IPS DF 4.7 (cell line): ENCODE measurements around the gene PGM1.

Experiments
- DNase-seq: peaks from one replicate; pipeline ENCODE4 v3.0.0-alpha.2; 2013; ENCODE audit warnings: low spot score; ENCODE audit errors: extremely low read depth

PGM1 gene

DNA sequence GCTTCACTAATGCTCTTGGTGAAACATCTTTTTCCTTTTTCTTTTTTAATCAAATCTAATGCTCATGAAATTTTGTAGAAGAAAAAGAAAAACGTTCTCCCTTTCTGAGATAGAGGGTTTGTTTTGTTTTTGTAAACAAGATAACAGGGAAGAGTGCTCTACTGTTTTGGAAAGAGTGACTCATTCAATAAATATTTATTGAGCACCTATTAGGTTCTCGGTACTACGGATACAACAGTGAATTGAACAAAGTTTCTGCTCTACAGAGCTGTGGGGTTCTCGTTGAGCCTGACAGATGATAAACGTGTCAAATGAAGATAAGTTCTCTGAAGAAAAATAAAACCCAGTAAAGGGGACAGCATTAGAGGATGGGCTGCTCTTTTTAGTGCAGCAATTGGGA is 7.0 kb downstream of the PGM1 start:
- DNase-seq = no peak

DNA sequence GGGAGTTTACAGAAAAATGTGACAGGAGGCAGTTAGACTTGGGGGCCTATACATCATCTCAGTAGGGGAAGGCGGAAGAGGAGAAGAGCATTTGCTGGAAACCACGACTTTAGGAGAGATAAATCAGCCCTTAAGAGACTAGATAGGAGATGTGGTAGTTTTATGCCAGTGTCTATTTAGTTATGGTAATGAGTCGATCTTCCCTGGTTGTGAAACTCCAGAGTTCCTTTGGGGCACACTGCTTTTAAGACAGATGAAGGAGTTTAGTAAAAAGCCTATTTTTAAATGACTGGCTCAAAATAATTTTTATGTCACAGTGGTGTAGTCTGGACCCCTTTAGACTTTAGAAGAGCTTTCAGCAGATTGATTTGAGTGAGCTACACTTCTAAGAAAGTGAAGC is 7.8 kb downstream of the PGM1 start:
- DNase-seq = no peak

DNA sequence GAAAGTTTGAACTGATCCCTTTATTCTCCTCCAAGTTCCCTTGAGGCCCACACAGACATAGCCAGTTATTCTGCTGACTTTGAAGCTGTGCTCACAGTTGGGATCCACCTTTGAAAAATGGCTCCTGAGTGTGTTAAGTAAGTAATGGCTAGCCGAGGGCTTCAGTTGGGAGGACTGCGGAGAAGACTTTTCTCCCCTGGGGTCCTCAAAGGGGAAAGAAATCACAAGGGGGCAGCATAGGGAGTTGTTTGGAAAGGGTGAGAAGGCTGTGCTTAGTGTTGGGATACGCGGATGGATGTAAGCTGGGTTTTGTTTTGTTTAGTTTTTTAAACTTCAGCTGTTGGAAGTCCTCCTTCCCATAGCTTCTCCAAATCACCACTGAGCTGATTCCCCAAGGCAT is 8.3 kb downstream of the PGM1 start:
- no peak for DNase-seq

DNA sequence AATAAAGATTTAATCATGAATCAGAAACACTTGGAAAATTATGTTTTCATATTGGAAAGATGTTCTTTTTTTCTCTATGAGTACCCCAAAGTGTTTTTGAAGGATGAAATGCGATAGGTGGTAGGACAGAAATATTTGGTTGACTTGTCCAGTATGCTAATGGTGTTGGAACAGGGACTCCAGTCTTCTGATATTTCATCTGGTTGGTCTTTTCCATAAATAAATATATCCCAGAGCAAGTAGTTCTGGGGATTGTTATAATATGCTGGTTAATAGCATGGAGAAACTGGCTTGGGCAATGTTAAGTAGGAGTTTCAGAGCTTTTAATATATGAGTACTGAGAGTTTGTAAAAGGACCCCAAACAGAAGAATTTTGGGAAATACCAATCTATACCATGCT is 8.7 kb downstream of the PGM1 start:
- no peak for DNase-seq

DNA sequence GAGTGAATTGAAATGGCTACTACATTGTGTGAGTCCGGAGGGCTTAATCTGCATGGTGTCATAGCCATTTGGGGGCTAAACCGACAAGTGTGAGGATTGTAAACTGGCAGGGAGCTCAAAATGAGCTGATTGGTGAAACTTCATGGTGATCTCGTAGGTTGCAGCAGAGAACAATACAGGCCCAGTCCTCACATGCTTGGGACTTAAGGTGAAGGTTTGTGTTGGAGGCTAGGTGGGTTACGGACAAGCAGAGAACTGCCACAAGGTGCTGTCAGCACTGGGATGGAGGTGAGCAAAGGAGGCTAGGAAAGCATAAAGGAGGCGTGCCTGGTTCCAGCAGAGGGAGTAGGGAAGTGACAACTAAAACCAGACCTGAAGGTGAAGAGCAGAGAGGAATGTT is 9.4 kb downstream of the PGM1 start:
- no peak for DNase-seq

DNA sequence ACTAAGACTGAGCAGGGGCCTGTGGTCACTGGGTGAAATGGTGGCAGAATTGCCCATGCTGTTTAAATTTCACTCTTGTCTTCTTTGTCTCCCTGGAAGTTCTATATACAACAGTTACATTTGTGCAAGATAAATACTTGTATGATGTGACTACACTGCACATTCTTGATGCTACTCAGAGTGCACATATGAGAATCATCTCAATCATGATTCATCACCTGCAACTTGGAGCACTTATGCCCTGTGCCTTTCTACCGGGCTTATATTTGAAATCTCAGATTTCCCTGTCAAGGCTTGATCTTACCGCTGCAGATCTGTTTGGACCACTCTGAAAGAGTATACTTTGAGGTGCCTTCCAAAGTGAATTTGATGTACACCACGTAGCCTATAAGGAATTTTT is 10.6 kb downstream of the PGM1 start:
- DNase-seq = no peak

DNA sequence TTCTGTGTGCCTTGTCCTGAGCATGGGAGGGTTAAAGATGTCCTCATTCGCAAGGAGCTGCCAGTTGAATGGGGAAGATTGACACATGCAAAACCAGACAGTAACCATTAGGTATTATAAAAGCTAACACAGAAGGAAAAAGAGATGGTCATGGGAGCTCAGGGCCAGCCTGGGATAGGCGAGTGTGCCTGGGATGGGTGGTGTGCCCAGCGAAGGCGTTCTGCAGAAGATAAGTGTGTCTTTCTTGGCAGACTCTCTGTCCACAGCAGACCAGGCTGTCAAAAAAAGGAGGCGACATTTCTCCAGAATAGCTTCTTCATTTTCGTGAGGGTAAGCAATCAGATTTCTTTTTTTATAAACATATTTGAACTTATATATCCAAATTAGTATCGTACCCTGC is 14.1 kb downstream of the PGM1 start:
- no peak for DNase-seq

DNA sequence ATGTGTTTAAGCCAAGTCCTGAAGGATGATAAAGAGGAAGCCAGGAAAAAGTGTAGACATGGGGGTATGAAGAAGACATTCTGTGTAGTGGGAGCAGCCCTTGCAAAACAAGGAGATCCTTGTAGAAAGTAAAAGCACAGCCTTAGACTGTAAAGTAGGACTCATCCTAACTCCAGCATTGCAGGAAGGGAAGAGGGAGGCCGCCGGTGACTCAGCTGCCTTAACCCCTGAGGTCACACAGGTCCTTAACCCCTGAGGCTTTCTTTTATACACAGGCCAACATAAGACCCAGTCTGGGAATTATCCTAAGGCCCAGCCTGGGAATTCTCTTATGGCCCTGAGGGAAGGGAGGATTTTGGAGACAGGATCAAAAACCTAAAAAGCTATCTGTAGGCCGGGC is 18.0 kb downstream of the PGM1 start:
- no peak for DNase-seq

DNA sequence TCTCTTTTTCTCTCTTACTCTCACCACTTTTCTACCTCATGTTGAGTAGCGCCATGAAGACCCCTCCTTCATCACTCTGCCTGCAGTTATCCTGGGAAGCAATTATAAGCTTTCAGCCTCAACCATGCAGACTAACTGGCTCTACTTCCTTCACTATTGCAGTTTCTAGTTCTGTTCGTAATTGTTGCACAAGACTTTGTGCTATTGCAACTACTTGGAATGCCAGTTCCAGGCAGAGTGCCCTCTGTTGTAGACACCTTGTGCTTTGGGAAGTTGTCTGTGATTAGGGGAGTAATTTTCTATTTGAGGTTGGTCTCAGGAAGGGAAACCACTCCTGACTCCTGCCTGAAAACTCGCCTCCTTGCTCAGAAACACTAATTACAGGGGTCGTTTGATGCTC is 19.4 kb downstream of the PGM1 start:
- no peak for DNase-seq

DNA sequence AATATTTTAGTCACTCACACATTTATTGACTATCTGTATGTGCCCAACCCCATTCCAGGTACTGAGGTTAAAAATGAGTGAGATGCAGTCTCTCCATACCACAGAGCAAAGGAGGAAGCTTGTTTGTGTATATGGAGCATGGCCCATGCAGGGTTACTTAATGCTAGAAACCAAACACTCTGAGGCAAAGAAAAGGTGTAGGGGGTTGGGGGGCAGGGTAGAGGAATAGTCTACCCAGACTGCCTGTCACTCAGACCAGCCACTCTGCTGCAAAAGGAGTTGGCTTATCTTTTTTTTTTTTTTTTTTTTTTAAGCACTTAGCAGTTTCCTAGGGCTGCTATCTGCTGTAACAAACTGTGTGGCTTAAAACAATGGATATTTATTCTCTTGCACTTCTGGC is 19.8 kb downstream of the PGM1 start:
- no peak for DNase-seq

DNA sequence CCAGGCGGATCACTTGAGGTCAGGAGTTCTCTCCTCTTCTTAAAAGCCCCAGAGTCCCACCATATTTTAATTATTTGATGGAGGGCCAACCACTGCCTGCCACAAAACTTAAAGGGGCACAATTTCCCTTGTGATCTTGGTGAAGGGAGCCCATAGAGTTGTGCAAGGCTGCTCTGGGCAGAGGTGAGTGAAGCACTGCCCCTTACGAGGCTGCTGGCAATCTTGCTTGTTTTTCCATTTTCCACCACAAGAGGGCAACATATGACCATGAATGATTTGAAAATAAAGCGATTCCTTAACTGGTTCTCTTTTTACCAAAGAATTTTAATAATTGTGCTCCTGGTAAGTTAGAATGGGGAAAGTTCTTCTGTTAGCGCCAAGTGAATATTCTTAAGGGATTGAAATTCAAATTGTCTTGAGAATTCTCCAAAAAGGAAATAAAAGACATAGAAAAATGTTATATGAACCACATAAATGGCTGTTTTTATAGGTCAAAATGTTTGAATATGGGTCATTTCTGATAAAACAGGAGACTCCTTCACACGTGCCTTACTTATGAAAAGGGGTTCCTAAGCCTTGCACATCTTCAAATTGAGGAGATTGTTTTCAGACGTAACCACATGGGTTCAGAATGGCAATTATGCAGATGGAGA is 22.7 kb downstream of the PGM1 start:
- DNase-seq = no peak

DNA sequence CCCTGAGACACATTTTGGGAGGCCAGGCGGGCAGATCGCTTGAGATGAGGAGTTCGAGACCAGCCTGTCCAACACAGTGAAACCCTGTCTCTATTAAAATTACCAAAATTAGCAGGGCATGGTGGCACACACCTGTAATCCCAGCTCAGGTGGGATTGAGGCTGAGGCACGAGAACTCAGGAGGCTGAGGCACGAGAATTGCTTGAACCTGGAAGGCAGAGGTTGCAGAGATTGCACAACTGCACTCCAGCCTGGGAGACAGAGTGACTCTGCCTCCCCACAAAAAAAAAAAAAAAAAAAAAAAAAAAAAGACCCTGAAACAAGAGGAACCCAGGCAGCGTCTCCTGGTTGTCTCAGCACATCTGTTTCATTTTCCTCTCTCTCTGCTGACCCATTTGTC is 24.2 kb downstream of the PGM1 start:
- DNase-seq = no peak

DNA sequence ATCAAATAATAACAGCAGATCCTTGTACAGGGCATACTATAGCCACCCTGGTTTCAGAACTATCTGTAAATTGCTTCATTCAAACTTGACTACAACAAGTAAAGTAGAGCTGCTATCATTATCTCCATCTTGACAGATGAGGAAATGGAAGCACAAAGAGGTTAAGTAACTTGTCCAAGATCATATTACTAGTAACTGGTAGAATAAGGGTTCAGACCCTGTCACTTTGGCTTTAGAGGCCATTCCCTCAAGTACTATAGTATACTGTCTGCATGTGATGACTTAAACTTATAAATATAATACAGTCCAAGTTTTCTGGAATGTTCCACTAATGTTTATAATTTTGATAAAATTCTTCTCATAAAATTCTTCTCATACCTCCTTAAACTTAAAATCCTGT is 24.8 kb downstream of the PGM1 start:
- no peak for DNase-seq

DNA sequence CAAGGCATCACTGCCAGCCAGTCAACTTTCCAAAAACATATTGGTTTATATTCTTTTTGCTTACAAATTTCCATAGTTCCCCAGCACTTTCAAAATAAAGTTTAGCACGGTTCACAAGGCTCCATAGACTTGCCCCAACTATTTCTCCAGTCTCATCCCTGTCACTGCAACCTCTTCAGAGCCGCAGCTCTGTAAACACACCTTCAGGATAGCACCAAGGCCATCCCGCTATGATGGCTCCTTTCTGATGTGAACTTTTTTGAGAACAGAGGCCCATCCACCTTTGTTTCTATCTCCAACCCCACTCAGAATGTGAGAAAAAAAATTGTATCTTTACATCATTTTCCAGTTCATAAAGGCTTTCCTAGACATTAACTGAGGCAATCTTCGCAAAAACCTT is 26.3 kb downstream of the PGM1 start:
- DNase-seq = no peak

DNA sequence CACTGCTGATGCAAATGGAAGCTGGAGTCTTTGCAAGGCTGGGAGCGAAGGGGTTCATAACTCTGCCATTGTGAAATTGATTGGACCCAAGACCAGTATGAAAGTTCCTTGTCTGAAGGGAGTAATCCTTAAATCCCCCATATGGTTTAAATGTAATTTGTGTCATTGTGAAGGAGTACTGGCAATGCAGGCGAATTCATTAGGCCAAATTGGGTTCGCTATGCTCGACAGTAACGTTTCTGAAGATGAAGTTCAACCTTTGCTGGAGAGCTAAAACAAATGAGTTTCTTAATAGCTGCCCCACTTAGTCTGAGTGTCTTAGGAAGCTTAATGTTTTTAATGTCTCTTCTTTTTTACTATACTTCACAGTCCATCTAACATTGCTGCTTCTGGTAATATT is 27.5 kb downstream of the PGM1 start:
- DNase-seq = no peak

DNA sequence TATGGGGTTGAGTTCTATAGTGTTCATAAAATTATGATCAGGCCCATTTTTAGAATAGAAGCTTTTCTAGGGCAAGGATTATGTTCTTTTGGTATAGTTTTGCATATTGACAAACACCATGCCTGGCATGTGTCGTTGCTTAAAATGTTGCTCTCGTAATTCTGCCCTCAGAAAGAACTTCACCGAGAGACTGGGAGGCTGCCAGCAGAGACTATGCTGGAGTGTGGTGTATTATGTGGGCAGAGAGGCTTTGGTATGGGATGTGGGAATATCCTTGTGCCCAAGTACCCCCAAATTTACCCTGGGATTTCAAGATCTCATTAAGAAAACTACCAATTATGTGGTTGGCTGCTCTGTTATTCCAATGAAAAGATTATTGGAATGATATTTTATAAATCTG is 27.9 kb downstream of the PGM1 start:
- DNase-seq = no peak

DNA sequence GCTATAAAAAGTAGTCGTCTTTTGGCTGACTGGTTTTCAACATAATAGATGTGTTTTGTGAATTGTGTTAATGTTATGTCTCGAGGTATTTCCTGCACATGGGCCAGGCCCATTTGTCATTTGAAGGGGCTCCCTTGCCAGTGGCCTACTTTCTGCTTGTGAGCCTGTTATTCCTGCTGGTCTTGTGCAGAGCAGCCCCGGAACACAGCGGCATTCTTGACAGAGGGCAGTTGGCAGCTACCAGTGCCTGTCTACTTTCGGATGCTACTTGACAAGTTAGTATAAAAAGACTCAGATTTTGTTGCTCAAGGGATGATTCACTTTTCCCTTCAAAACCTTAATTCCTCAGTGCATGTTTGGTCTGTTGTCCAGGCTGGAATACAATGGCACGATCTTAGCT is 28.5 kb downstream of the PGM1 start:
- DNase-seq = no peak

DNA sequence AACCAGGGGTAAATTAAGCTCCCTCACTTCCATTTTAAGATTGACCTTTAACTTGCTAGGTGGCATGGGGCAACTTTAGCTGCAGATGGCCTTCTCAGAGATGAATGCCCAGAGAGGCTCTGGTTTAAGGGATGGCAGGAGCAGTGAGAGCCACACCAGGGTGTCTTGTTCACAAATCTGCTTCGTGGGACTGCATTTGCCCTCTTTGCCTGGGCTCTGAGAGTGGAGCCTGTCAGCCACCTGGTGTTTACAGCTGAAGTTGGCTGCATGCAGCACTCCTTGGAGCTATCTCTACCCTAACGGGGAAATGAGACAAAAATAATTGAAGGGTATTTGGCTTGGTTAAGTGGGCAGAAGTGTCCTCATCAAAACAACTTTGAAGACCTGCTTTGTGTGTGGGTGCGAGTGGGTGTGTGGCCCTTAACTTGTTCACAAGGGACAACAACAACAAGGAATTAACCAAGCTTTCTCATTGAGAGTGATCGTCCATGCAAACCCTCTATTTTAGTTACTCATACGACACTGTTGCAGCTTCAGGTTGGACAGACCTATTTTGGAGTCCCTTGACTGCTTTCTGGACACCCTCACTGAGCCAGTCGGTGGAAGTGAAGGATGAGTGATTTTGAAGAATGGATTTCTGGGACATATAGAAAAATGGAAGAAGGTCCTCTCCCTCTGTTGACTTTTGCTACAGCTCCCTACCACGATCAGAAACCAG is 29.8 kb downstream of the PGM1 start:
- no peak for DNase-seq

DNA sequence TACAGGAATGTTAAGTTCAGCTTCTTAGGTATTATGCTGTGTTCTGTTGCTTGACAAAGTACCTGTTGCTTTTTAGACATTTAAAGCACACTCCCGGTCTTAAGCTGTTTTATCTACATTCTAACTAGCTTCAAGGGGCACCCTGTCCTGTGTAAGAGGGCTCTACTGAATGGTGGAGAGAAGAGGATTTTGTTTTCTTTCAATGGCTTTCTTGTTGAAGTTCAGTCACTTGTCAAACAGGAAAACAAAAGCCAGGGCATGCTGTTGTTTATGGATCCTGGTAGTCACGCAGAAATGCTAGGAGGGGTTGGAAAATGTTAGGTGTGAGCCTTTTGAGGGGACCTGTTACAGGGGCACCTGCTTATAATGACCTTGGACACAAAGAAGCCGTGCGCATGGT is 30.7 kb downstream of the PGM1 start:
- DNase-seq = no peak

DNA sequence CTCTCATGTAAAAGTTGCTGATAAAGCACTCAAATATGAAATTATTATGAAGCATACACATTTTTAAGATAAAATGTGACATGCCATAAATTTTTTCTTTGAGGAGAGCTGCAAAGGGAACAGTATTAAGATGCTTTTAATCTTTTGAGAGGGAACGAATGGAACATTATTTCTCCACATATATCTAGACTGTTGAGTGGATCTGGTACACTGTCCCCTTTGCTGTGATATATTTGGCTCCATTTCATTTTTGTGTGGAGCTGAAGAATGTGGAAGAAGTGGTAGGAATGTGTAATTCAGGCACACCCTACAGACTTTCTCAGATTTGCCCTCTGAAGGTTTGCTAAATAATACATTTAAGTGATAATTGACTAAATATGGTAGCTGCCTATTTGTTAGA is 31.7 kb downstream of the PGM1 start:
- DNase-seq = no peak

DNA sequence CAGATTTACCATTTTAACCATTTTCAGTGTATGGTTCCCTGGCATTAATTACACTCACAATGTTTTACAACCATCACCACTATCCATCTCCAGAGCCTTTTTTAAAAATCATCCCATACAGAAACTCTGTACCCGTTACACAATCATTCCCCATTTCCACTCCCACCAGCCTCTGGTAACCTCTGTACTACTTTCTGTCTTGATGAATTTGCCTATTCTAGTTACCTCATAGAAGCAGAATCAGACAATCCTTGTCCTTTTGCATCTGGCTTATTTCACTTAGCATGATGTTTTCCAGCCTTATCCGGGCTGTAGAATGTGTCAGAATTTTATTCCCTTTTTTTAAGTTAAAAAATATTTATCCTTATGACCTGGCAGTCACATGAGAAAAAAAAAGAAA is 33.0 kb downstream of the PGM1 start:
- no peak for DNase-seq

DNA sequence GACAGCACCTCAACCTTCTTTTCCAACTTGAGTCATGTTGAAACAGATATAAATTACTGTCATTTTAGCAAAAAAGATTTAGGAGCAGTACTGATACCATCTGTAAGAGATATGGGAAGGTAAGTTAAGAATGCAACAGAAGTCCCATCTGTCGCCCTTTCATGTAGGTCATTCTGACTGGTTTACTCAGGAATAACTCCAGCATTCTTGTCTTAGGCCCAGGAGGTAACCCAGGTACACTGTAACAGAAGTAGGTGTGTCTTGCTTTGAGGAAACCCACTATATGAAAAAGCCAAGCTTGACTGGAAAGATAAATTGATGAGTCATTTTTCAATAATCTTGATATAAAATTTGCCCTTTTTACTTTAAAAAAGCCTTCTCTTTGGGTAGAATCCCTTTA is 35.4 kb downstream of the PGM1 start:
- no peak for DNase-seq

DNA sequence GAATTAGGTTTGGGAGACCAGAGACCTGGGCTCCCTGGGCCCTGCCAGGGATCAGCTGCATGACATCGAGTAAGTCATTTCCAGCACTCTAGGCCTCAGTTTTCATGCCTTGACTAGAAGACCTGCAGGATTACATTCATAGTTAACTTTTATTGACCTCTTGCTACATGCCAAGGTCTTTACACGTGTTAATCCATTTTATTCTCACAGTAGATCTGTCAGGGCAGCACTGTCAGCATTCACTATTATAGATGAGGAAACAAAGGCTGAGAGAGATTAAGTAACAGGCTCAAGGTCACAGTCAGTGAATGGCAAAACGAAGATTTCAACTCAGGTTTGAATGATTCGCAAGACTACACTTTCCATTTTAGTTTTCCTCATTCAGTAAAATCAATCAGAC is 37.0 kb downstream of the PGM1 start:
- DNase-seq = no peak

DNA sequence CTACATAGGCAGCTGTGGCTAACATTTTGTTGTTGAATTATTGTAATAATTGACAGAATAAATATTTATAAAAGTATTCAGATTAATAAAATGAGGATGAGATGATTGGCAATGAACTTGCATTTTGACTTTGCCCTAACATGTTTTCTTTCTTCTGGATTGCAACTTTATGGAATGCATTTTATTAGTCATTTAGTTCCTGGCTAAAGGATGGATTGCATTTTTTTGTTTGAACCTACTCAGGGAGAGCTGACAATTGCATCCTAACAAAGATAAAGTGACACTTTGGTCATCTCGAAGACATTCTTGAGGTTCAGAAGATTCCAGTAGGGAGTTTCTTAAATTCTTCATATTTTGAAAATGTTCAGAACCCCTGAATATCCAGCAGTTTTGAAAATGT is 37.5 kb downstream of the PGM1 start:
- no peak for DNase-seq
